Heart left ventricle (tissue), 16 donors: ENCODE measurements around the gene NME7. TPM values are rescaled to one million over a fixed set of nuclear protein-coding genes. Genes with fewer than 3 reads are reported as not detected.
A peak's percentile ranks its signal among the peaks of the same experiment; 100 is the strongest.
"Not testable (repeated sequence)": the region's sequence is repeated elsewhere in the genome, so short reads cannot be mapped to it uniquely, and the experiment has no call there.

ENCODE experiments used
- ATAC-seq, 4 donors: fragments of 200-7000 bp; cut with Tn5 transposase; one replicate each; pipeline ENCODE4 v1.9.1; 2020 to 2022; ENCODE audit warnings: moderate library complexity in 4 of 4, mild to moderate bottlenecking in 3 of 4, moderate number of reproducible peaks in 1 of 4
- DNase-seq, 5 donors: peaks; one replicate each; pipeline ENCODE4 v3.0.0-alpha.2; 2020
- H3K27ac ChIP-seq, 12 donors: fragments of 200-600 bp; sonication (generic) in 4 of 12; one replicate each; pipeline versions ENCODE4 v1.5.0 to v1.8.0; 2016 to 2022; ENCODE audit warnings: mild to moderate bottlenecking in 2 of 12
- H3K27me3 ChIP-seq, 9 donors: fragments of 200-600 bp; sonication (generic) in 2 of 9; one replicate each; pipeline versions ENCODE4 v1.5.1 to v1.8.0; 2016 to 2022; ENCODE audit warnings: mild to moderate bottlenecking in 3 of 9
- H3K36me3 ChIP-seq, 9 donors: fragments of 200-600 bp; sonication (generic) in 2 of 9; one replicate each; pipeline versions ENCODE4 v1.5.0 to v1.8.0; 2018 to 2022; ENCODE audit warnings: mild to moderate bottlenecking in 2 of 9
- H3K4me1 ChIP-seq, 12 donors: fragments of 200-600 bp; sonication (generic) in 4 of 12; one replicate each; pipeline versions ENCODE4 v1.5.0 to v1.8.0; 2016 to 2022; ENCODE audit warnings: mild to moderate bottlenecking in 3 of 12
- H3K4me3 ChIP-seq, 12 donors: fragments of 200-600 bp; sonication (generic) in 4 of 12; one replicate each; pipeline versions ENCODE4 v1.5.0 to v1.8.0; 2017 to 2022; ENCODE audit warnings: mild to moderate bottlenecking in 9 of 12, moderate library complexity in 4 of 12
- H3K9me3 ChIP-seq, 12 donors: fragments of 200-600 bp; sonication (generic) in 4 of 12; one replicate each; pipeline versions ENCODE4 v1.5.0 to v1.8.0; 2016 to 2022; ENCODE audit warnings: mild to moderate bottlenecking in 1 of 12
- CTCF ChIP-seq, 12 donors: fragments of 200-600 bp; sonication (generic) in 4 of 12; IDR thresholded peaks; one replicate each; pipeline versions ENCODE4 v1.5.0 to v1.8.0; 2018 to 2022; ENCODE audit warnings: antibody characterized with exemption in 12 of 12, mild to moderate bottlenecking in 5 of 12
- POLR2A ChIP-seq, 2 donors: fragments of 450-650 bp; IDR thresholded peaks; one replicate each; pipeline ENCODE4 v1.6.1; 2017; ENCODE audit warnings: antibody characterized with exemption in 2 of 2, mild to moderate bottlenecking in 2 of 2, moderate library complexity in 2 of 2
- WGBS, 4 donors: extraction: QIAGEN DNeasy Blood & Tissue Kit in 2 of 4; methylation state at CpG; one replicate each; pipeline versions ENCODE4 v1.1.5 to v1.1.7; 2013 to 2018; 5-methylcytosine and 5-hydroxymethylcytosine counted together
- intact Hi-C, 10 donors: fragments of 100-400 bp; cut with DNase I; formaldehyde crosslinking; loops; one replicate each; pipeline versions ENCODE4 v1.11.1 to v1.14.2; 2022
- long read RNA-seq, 3 donors: library from polyadenylated mRNA; unstranded; transcript quantifications; one replicate each; pipeline ENCODE4 v2.0.0, GENCODE V29; 2020 to 2021
- polyA plus RNA-seq, 2 donors: library from polyadenylated mRNA; stranded (reverse); fragments of 200-250 nt; gene quantifications; one replicate each; pipeline ENCODE4 v1.2.3, GENCODE V29; 2013
- total RNA-seq, 9 donors: library from RNA; depleted of rRNA in 2 of 9; stranded (reverse); fragments of >200 nt in 2 of 9; fragmentation: NEBNext Ultra II Directional in 3 of 9; extraction: Animal tissue kit (Norgen Biotek cat#: 25700) in 3 of 9; gene quantifications; one replicate each; pipeline versions ENCODE4 v1.1.0 to v1.2.4, GENCODE V29; 2016 to 2023
- donor health status: ischemic (EF 13 %, LVEDD 7.1; RV severe dilation, severe dysfunction).
- donor health status: healthy with polysubstance abuse.
- donor health status: DM: no; HTN: yes; CAD: no.
- donor health status: DM: no; HTN: no; CAD: no.
- donor health status: ischemic (EF 25% LVEDD 6.9; RV normal size, moderate dysfunction).
- donor health status: ischemic (EF 25% LVEDD 5.7; RV mildly dilated, moderate dysfunction).
- donor health status: healthy.
- donor health status: DM: yes; HTN: yes; CAD: no.
- donor health status: ischemic (EF 35%, LVEDD 5.7; RV mildly dilated, moderate dysfunction).
- donor health status: nonischemic (EF 11% LVEDD 7.7; RV severe dilation, severe dysfunction).
- donor health status: DM: yes; HTN: yes; CAD: no.
- donor health status: PGD.
- donor health status: ischemic (EF 29% LVEDD 5.4; RV normal size, mild dysfunction).
- donor health status: nonischemic (EF 23%, LVEDD 6.1; RV moderate dilation, normal function).

The NME7 gene
- total RNA-seq (10 to 100 TPM in 4 of 9 donors, 1 to 10 TPM in 5; 6.9 to 14.9 (median 8.4) TPM), polyA plus RNA-seq (10 to 100 TPM in 1 of 2 donors, 1 to 10 TPM in 1; 3.1 to 25.2 TPM)
- long read RNA-seq, donor 1, transcript NME7-201 (12 exons, 1,642 nt) = major isoform, 18 of 21 reads
- long read RNA-seq, donor 1, partial matches to known transcripts = 1 of 21 reads
- long read RNA-seq, donor 1, other reads (novel, unspliced or antisense) = 2 of 21 reads
- long read RNA-seq, donor 2, transcript NME7-201 (12 exons, 1,642 nt) = major isoform, 46 of 75 reads
- long read RNA-seq, donor 2, transcript NME7-203 (12 exons, 1,590 nt) = minor isoform, 9 of 75 reads
- long read RNA-seq, donor 2, partial matches to known transcripts = 2 of 75 reads
- long read RNA-seq, donor 2, other reads (novel, unspliced or antisense) = 18 of 75 reads
- long read RNA-seq, donor 3, transcript NME7-201 (12 exons, 1,642 nt) = major isoform, 9 of 13 reads
- long read RNA-seq, donor 3, partial matches to known transcripts = 0 of 13 reads
- long read RNA-seq, donor 3, other reads (novel, unspliced or antisense) = 3 of 13 reads

DNA sequence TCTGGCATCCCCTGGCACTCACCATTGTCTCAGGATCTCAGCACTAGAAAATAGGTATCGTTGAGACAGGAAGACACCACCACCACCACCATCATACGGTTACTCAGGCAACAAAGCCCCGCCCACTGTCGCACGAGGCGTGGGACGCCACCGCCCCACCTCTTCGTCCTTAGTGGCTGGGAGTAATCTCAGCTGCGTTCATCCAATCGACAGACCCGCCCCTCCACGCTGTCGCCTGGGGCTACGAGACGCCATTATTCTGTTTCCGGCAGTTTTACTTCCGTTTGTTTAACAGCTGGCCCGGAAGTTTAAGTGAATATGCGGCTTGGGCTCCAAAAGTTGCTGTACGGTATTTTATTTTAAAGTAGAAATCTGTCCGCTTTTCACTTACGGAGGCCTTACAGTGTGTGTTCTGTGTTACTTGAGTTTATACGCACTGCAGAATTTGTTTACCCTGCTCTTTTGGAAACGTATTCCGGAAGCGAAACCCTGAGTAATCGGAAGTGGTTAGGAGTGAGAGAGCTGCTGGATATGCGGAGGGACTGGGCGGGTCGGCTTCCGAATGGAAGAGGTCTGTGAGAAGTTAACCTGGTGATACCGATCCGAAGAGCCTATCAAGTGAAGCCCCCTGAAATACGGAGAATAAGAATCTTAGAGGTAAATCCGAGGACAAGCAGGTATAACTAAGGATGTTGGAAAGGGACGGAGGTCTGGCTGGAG is at the start of gene NME7, which contains the start of gene BLZF1:
NME7 (minus strand) TSS at position 112 of the 720 bp plus-strand sequence; CDS start at position 25, 87 bp downstream.
BLZF1 (plus strand) TSS at position 510 of the 720 bp plus-strand sequence. CDS start 1,328 bp downstream, outside the sequence.
- H3K4me3 ChIP-seq = peak within 1 kb of the TSS; percentile 50 to 85 (median 74)
- H3K4me1 ChIP-seq = peaks cover 0 to 51% (median 14%) of the 10 kb centered on the region in 12 donors
- DNase-seq (peak; percentile 95 to 97 (median 97)), ATAC-seq (peak; percentile 99 to 100 (median 100))
- 0 to 1% (median 0%) methylated on average over 37 of the region's 37 CpGs for WGBS, 4 donors
- H3K27me3 ChIP-seq = no peaks in the 10 kb centered on the region
- peak in 1 of 2 donors; percentile 31 for TF ChIP-seq POLR2A (IDR thresholded peaks at IDR 0.05)
- no peak for TF ChIP-seq CTCF (IDR thresholded peaks at IDR 0.05)
- H3K27ac ChIP-seq = peak within 1 kb of the TSS; percentile 19 to 94 (median 80)
- peaks cover 0 to 36% (median 32%) of the 10 kb centered on the region in 9 donors for H3K36me3 ChIP-seq
- intact Hi-C loops = loop anchor here in 5 of 10 donors (5.0 to 10.0 kb wide), 3 partner anchors 119 to 1023 kb away; partner anchors contain the start of gene SLC19A2 (in 3 of the 5)
- H3K9me3 ChIP-seq = peaks cover 0 to 6% (median 0%) of the 10 kb centered on the region in 12 donors

DNA sequence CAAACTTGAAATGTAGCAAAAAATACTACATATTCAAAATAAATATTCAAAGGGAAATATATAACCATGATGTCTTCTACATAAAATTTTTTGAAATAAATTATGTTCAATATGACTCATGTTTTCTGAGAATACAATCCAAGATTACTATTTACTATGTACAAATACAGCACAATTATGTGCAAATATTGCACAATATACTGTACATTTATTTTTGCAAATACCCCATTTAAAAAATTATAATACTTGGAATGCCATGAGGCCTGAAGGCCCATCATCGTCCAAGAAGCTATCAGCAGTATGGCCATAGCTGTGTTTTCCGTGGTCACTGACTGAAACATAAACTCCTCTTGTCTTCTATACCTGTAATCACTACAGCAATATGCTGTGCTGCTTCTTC is 47.4 kb upstream of the NME7 start:
- ATAC-seq (no peak), DNase-seq (no peak)
- Histone ChIP-seq H3K36me3 (no peaks in the 10 kb centered on the region), H3K27me3 (no peaks in the 10 kb centered on the region), H3K27ac (no peak overlapping the region), H3K4me1 (no peaks in the 10 kb centered on the region), H3K4me3 (no peak overlapping the region), H3K9me3 (peaks cover 0 to 35% (median 9%) of the 10 kb centered on the region in 12 donors)
- TF ChIP-seq POLR2A (IDR thresholded peaks at IDR 0.05) = no peak
- no peak for TF ChIP-seq CTCF (IDR thresholded peaks at IDR 0.05)
- 90 to 97% (median 91%) methylated on average over 2 of the region's 2 CpGs for WGBS, 4 donors
- intact Hi-C loops = no loop called here

DNA sequence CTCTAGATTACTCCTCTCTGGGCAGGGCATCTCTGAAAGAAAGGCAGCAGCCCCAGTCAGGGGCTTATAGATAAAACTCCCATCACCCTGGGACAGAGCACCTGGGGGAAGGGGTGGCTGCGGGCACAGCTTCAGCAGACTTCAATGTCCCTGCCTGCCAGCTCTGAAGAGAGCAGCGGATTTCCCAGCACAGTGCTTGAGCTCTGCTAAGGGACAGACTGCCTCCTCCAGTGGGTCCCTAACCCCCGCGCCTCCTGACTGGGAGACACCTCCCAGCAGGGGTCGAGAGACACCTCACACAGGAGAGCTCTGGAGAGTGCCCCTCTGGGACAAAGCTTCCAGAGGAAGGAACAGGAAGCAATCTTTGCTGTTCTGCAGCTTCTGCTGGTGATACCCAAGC is 40.7 kb upstream of the NME7 start:
- peaks cover 0 to 95% (median 34%) of the 10 kb centered on the region in 12 donors for H3K9me3 ChIP-seq

GRCh38 chr1:169402578-169402977 is 35.0 kb upstream of the NME7 start:
- H3K4me3 ChIP-seq, H3K27me3 ChIP-seq, intact Hi-C loops, ATAC-seq, DNase-seq, H3K36me3 ChIP-seq, H3K4me1 ChIP-seq, H3K27ac ChIP-seq: not testable (repeated sequence)
- H3K9me3 ChIP-seq = peaks cover 0 to 57% (median 20%) of the 10 kb centered on the region in 12 donors
- WGBS, 4 donors = 91 to 100% (median 96%) methylated on average over 1 of the region's 1 CpG

More for the DNA sequence above, 40.7 kb upstream of the NME7 start:
- DNase-seq, H3K4me1 ChIP-seq, H3K27ac ChIP-seq, H3K36me3 ChIP-seq, intact Hi-C loops, ATAC-seq, H3K27me3 ChIP-seq, H3K4me3 ChIP-seq: not testable (repeated sequence)
- 87 to 93% (median 92%) methylated on average over 3 to 5 of the region's 5 CpGs for WGBS, 4 donors
